NCI-H187 treated with DMSO at 0.1 percent for 48 hours (cell line): ENCODE results near the gene EEFSEC.

Source experiments
- DNase-seq: peaks from one replicate; lab custom pipeline; 2025; lab: John Stamatoyannopoulos, UW

The EEFSEC gene

DNA sequence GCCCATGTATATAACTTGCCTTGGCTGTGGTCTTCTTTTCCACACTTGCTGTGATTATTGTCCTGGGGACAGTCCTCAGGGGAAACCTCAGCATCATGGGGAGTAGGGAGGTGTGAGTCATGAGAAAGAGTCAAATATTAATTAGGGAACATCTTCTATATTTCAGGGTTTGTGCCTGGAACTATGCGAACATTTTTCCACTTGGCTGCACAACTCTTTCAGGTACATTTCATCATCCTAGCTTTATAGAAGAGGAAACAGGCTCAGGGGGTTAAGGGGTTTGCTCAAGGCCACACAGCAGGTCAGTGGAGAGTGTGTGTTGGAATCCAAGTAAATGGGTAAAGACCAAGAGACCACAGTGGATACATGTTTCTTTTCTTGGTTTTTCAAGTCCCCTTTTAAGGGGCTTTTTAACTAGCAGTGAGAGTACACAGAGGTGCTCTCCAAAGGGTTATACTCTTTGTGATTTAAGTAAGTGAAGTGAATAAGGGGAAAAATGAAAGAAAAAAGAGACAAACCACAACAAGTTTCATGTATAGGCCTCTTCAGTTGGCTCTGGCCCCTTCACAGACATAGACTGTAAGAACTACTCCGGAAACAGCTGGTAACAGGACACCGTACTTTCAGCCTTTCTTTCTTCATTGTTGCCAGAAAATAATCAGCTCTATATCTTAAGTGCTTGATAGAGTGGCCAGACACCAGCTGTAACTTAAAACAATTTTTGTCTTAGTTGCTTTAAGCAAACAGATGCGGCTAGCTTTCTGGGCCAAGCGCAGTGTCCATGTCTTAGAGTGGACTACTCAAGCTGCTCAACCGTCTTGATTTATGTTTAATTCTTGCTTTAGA, 64.6 kb downstream of the EEFSEC start:
- peak; percentile 2 for DNase-seq

DNA sequence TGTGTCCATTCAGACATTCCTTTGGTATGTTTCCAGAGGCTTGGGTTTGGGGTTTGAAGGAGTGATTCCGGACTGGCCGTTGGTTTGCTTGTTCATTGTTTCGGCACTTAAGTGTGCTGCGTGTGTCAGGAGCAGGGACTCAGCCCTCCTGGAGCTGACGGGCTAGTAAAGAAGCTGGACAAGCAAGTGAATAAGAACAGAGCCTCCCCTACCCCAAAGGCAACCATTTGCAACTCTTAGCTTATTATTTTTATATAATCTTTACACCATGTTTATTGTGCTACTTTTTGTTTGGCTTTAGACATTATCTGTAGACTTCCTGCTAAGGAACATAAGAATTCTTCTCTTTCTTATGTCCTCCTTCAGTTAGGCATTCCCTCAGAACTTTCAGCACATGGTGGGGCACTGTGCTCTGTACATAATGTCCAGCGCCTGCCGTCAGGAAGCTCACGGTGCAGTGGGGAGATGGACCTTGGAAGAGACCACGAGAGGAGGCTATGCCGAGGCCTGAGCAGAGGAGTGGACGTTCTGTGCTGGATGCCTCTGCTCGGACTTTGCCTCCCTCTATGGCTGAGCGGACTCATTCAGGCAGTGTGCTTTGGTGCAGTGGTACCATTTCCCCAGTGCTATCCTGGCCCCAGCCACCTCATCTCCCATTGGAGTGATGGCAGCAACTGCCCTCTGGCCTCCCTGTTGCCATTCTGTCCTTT, 65.4 kb downstream of the EEFSEC start:
- DNase-seq, result no peak

DNA sequence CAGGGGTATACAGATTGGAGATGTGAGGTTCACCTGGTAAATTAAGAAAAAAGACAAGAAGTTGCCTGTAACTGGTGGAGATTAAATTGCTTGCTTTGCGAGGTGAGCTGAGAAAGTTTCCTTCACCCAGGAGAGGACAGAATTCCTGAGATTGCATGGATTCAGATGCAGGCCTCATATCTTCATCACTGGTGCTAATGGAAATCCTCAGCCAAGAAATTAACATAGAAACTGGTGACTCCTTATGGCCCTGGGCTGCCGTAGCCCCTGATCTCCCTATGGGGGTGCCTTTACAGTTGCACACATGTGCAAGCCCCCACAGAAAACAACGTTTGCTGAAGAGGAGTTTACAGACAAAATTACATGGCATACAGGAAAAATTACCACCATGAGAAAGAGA, 68.0 kb downstream of the EEFSEC start:
- DNase-seq, result no peak

DNA sequence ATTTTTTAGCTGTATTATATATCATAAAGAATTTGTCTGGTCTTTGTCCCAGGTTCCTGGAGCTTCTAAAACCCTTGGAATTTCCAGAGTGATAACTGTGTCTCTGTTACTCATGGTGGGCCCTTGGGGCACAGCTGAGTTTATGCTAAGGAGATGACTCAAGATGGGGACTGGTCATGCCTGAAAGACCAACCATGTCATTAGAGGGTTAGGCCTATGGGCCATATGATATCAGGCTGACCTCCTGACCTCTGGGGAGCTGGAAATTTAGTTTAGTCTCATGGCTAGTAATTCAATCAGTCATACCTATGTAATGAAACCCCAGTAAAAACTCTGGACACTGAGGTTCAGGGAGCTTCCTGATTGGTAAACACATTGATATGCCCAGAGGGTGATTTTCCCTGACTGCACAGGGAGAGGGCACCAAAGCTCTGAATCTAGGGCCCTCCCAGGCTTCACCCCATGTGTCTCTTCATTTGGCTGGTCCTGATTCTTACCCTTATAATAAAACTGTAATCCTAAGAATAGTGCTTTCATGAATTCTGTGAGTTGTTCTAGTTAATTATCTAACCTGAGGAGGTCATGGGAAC, 69.6 kb downstream of the EEFSEC start:
- DNase-seq, result no peak

DNA sequence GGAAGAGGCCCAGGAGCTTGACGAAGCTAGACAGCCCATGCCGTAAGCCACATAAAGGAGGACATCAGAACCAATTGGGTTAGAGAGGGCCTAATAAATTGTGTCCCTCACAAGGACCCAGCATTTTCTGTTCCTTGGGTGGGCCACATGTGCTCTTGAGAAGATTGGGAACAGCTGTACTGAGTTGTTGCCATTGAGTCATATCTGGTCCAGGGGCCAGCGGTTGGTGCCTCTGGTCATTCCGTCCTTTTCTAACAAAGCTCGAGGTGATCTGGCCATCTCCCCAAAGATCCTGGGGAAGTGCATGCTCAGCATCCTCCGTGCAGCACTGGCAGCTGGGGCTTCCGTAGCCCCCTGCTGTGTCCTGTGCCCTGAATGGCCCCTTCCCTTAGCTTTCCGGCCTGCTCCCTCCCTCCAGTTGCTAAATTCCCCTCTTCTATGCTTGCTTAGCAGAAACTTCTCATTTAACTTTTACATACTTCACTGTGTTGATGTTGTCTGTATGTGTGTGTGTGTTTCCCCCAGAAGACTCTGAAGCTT, 73.0 kb downstream of the EEFSEC start:
- DNase-seq, result no peak

DNA sequence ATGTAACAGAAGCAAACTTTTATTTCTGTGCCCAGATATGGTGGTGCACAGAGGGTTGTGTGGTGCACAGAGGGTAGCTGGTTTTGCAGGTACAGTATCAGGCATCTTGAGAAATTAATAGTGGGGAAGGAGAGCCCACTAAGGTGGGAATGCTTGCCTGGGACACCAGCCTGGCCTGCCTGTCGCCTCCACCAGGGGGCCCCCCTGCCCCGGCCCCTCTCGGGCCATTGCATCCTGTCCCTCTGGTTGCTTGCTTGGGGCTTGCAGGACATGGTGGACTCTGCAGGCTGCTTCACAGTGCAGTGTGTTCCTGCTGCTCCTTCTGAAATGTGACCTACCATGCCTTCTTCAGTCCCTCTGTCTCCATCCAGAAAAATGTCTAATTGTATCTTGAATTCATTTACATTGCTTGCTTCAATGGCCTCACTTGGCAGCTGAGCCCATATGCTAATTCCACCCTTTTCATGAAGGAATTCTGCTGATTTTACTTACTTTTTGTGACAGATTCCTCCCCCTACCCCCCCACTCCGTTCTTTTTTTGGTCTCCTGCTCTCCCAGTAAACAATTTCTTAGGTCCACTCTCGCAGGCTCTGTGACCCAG, 73.6 kb downstream of the EEFSEC start:
- DNase-seq, result no peak

DNA sequence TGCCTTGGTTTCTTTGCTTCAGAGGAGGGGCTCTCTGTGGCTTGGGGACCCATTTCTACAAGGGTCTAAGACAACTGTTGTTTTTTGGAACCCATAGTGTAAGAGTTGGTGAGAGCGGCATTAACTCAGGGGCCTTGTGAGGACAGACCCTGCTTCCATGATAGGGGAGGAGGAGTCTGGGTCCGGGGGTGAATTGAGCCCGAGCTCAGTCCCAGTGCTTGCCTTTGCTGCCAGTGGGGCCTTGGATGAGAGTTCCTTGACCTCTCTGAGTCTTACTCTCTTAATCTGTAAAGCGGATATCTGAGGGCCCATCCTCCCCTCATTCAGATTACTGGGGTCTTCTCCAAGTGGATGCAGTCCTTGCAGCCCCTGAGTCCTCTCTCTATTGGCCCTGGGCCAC, 74.2 kb downstream of the EEFSEC start:
- no peak for DNase-seq

DNA sequence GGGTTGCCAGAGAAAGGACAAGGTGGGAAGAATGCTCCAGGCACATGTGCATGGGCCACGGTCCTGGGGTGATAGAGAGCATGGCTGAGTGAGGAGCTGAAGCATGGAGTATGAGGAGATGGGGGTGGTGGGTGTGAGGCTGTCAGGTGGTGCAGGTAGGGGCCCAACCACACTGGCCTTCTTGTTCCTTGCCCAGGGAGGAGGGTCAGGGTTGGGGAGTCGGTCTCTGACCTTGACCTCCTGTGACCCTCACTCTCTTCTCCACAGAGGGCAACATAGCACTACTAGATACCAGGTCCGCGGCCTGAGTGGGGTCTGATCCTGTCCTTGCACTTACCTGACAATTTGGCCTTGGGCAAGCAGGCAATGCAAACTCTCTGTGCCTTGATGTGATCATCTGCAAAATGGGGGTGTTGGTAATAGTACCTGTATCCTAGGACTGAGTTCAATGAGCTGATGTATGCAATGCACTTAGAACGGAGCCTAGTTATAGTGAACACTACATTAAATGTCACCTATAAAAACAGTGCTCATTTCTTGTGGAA, 75.2 kb downstream of the EEFSEC start:
- DNase-seq, result no peak

DNA sequence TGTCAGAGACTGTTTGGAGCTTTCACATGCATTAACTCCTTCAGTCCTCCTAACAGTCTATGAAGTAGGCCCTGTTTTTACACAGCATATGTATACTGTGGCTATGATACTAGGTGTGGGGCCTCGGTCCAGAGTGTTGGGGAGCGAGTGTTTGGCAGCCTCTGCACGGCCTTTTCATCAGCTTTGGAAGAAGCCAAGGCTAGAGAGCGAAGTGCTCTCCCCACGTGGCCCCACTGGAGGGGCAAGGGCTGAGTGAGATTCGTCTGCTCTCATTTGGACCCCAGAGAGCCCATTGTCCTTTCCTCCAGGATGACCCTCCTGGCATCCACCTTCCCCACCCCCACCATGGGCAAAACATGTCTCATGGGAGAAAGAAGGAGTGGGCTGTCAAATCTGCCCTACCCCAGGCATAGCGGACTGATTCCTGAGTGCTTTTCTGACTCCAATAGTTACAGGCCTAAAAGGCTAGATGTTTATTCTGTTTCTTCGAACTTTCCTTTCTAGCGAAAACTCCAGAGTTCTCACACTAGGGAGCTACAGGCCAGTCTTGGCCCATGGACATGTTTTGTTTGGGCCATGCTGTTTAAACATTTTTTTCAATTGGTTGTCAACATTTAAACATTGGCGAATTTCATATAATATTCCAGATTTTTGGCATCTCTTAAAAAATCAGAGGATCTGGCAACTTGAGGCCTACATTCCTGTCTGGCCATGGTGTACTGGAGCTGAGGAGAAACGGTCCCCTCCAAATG, 76.0 kb downstream of the EEFSEC start:
- DNase-seq, result no peak

DNA sequence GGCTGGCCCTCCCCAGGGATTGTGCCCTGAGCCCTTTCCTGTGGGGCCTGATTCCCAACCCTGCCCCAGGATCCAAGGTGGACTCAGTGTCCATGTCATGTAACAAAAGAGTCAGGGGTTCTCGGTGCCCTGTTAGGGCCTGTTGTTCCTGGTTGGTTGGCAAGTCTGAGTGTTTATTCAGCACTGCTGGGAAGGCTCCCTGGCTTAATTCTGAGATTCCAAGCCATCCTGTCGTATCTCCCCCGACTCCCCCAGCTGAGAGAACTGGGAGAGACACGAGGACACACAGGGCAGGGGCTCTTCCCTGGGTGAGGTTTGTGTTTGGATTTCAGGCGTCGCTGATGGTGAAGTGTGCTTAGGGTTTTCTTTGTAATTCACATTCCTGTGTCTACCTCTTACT, 78.3 kb downstream of the EEFSEC start:
- no peak for DNase-seq

DNA sequence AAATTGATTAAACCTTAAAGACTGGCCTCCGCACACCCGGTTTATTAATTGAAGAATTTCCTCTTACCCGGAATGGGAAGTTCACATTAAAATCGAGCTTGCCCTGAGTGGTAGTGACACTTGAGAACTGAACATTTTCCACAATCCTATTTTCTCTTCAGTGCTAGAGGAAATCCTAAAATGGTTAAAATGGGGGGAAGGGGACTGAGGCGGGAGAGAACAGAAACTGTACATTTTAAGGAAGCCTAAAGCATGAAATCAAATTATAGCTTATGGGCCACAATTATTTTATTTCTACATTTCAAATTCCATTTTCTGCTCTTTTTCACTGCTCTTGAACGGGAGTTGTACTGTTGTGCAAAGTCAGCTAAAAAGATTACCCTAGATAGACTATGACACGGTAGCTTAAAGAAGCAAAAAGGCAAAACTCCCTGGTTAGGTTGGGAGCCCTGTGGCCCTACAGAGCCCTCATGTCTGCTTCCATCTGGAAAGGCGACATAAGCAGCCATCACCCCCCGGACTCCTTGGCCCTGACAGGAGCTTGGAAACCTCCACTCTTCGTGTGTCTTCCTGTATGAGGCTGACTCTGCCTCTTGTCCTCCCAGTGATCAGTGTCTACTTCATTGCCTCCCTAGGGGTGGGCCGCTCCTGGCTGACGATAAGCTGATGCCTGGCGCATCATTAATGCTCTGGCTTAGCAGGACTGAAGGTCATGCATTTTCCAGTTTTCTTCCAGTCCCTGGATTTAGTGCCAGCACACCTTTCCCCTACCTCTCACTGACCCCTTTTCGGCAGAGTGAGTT, 79.3 kb downstream of the EEFSEC start:
- no peak for DNase-seq

DNA sequence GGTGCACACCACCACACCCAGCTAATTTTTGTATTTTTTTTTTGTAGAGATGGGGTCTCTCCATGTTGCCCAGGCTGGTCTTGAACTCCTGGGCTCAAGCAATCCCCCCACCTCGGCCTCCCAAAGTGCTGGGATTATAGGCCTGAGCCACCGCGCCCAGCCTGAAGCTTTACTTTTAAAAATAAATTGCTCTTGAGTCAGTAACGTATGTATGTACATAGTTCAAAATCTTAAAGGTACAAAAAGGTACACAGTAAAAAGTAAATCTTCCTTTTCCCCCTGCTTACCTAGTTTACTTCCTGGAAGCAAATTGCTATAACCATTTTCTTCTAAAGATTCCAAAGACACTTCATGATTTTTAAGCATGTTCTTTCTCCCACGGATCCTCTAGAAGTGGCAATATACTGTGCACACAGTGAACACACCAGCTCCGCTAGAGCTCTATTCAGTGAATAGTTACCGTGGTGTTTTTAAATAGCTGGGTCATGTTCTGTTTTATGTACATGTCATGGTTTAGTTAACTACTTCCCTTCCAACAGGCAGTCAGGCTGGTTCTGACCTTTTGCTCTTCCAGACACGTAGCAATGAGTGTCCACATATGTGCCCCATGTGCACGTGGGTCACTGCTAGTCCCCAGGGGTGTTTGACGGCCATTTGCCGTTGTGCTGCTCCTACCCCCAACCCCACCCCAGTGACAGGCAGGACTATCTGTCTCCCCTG, 82.1 kb downstream of the EEFSEC start:
- DNase-seq, result no peak

DNA sequence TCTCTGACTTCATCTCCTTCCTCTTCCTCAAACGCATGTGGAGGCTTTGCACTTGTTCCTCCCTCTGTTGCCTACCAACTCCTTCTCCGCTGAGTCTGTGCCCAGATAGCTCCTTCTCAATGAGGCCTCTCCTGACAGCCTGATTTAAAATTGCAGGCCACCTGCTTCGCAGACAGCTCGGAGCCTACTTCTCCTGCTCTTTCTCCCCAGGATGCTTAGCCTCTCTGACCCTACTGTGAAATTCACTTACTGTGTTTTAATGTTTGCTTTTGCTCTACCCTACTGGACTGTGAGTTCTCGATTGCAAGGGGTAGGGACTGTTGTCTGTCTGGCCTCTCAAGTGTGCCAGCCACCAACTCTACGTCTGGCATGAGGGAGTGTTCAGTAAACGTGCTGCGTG, 83.4 kb downstream of the EEFSEC start:
- peak; percentile 54 for DNase-seq

DNA sequence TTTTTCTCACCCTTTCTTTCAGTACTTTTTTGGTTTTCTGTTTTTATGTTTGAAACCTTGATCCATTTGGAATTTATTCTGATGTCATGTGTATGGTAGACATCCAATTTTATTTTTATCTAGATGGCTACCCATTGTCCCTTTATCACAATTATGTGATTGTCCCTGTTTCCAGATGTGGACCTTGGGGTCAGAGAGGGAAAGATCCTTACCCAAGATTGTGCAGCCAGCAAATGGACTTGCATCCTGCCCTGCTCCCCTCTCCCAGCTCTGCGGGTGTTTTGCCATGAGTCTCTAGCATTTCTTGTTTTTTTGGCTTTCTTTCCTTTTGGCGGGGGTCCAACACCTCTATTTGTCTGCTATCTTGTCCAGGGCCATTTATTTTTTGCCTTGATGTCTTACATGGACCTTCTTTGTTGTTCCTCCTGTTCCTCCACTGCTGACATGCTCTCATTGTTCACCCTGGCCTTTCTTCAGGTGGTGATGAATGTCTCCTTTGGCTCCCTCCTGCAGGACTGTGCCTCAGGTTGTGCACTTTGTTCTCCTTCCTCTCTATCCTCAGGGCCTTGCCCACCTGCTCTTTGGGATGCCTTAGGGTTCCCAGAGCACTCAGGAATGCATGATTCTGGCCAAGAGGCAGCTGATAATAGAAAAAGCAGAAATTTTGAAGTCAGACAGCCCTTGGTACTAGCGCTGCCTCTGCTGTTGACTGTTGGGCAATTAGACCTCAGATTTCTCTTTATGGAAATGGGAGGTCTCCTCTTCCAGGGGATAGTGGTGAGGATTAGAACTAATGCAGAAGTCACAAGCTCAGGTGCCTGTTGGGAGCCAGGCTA, 84.3 kb downstream of the EEFSEC start:
- DNase-seq, result no peak

DNA sequence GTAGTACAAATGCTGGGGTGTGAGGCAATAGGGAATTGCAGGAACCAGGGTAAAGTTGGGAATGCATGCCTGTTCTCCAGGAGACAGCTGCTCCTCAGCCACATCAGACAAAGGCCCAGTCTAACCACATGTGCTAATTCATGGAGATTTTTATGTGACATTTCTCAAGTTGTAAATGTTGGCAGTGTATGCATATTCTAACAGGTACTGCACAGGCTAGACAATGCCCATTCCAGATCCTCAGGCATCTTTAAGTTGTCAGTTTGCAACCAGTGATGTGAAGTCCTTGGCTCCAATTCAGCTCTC, 84.9 kb downstream of the EEFSEC start:
- DNase-seq, result no peak

DNA sequence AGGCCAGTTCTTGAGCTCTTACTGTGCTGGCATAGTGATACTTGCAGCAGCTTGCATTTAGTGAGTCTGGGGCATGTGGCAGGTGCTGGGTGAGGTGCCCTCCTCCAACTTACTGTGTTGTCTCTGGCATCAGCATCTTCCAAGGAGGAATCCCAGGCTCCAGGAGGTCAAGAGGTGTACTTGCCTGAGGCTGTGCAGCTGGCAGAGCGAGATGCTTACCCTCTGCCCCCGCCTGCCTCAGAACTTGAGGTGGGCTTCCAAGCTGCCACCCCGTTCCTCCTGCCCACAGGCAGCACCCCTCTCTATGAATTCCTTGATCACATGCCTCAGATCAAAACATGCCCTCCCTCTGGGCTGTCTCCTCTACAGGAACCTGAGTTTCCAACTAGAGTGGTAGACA, 86.0 kb downstream of the EEFSEC start:
- no peak for DNase-seq

DNA sequence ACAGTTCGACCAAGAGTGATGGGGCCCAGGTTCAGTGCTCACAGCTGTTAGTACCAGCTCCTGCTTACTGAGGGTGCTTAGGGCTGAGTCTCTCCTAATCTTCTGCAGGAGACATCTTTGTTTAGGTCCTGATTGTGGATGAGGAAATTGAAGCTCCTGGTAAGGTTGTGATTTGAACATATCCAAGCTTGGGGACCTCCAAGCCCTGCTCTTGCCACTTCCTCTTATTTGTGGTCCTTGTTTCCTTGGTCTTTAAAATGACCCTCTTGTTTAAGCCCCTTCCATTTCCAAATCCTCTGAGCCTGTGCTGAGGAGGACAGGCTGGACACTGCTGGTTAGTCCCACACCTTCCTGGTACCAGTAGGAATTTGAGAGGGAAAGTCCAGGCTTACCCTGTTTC, 87.0 kb downstream of the EEFSEC start:
- DNase-seq, result no peak

DNA sequence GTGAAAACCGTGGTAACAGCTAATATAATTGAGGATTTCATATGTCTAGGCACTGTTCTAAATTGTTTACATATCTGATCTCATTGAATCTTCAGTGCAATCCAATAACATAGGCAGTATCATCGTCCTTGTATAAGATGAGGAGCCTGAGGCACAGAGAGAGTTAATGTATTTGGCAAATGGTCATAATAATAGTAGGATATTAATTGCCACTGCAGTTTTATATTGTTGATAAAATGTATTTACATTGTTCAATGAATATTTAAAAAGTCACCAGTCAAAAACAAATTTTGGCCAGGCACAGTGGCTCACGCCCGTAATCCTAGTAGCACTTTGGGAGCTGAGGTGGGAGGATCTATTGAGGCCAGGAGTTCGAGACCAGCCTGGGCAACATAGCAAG, 88.5 kb downstream of the EEFSEC start:
- DNase-seq, result no peak
